GM12878 (cell line): ENCODE data around the gene COL27A1. TPM values are rescaled to one million over a fixed set of nuclear protein-coding genes. Genes with fewer than 3 reads are reported as not detected.

Experiments used
- ATAC-seq: fragments of 200-7000 bp; cut with Tn5 transposase; 3 replicates; pipeline ENCODE4 v1.9.1; 2020; ENCODE audit warnings: mild to moderate bottlenecking, moderate library complexity
- BruUV-seq: library from RNA; stranded (reverse); fragments of 400-500 nt; replicated peaks from 2 replicates; lab custom pipeline; 2021; lab: Mats Ljungman, UMichigan
- CTCF ChIA-PET: fragments of 300-600 bp; sonication (Branson Sonifier 250); formaldehyde crosslinking; extraction: SDS; loops from one replicate; lab custom pipeline; 2021; ENCODE audit warnings: inconsistent platforms; lab: Yijun Ruan, JAX
- POLR2A ChIA-PET: fragments of 350-600 bp; formaldehyde crosslinking; extraction: SDS; loops from one replicate; lab custom pipeline; 2021; ENCODE audit warnings: inconsistent platforms; lab: Charles Lee
- RAD21 ChIA-PET: fragments of 300-600 bp; sonication (Branson Sonifier 250); formaldehyde crosslinking; loops from one replicate; lab custom pipeline; 2023; ENCODE audit warnings: antibody characterized with exemption; ENCODE audit not compliant: unreplicated experiment; lab: Charles Lee
- SMC1A ChIA-PET: fragments of 300-600 bp; sonication (Branson Sonifier 250); formaldehyde crosslinking; loops from one replicate; lab custom pipeline; 2023; ENCODE audit not compliant: unreplicated experiment, uncharacterized antibody; lab: Charles Lee
- DNase-seq: peaks from one replicate; pipeline ENCODE4 v3.0.0-alpha.2; 2011; ENCODE audit warnings: low read depth, low spot score
- FAIRE-seq: peaks from 3 replicates; lab custom pipeline; 2011; peaks lifted over from hg19 to GRCh38; lab: Jason Lieb, UNC
- H2AFZ ChIP-seq: 2 replicates; pipeline ENCODE4 v1.6.0; 2011; ENCODE audit warnings: low read depth, low read length, control low read depth; ENCODE audit not compliant: control insufficient read depth
- H3K27ac ChIP-seq: 2 replicates; pipeline ENCODE4 v1.5.1; 2011; ENCODE audit warnings: control low read depth; ENCODE audit not compliant: control insufficient read depth, insufficient read depth
- H3K27me3 ChIP-seq, 2 experiments: replicated peaks in 1 of 2; 2 replicates each; pipeline versions ENCODE4 v1.6.0 to v1.6.1; 2011; ENCODE audit warnings: low read length in 1 of 2; ENCODE audit not compliant: control insufficient read depth in 2 of 2, insufficient read depth in 2 of 2
- H3K36me3 ChIP-seq, 2 experiments: 2 replicates each; pipeline ENCODE4 v1.5.1; 2011; ENCODE audit warnings: low read length in 1 of 2; ENCODE audit not compliant: control insufficient read depth in 2 of 2, insufficient read depth in 2 of 2
- H3K4me1 ChIP-seq: 2 replicates; pipeline ENCODE4 v1.6.1; 2011; ENCODE audit warnings: mild to moderate bottlenecking, low read length, moderate library complexity, mixed read lengths; ENCODE audit not compliant: control insufficient read depth, insufficient read depth
- H3K4me2 ChIP-seq: 2 replicates; pipeline ENCODE4 v1.6.0; 2011; ENCODE audit warnings: control low read depth; ENCODE audit not compliant: control insufficient read depth, insufficient read depth
- H3K4me3 ChIP-seq: fragments of 200-600 bp; sonication (generic); 2 replicates; pipeline ENCODE4 v1.5.1; 2016
- H3K79me2 ChIP-seq: 2 replicates; pipeline ENCODE4 v1.6.0; 2011; ENCODE audit warnings: low read length; ENCODE audit not compliant: control insufficient read depth, insufficient read depth
- H3K9ac ChIP-seq: 2 replicates; pipeline ENCODE4 v1.8.0; 2011; ENCODE audit warnings: low read length, control low read depth, mixed read lengths; ENCODE audit not compliant: control insufficient read depth, insufficient read depth
- H3K9me3 ChIP-seq: replicated peaks from 3 replicates; pipeline ENCODE4 v1.5.1; 2011; ENCODE audit warnings: mild to moderate bottlenecking, low read length; ENCODE audit not compliant: control insufficient read depth, insufficient read depth
- H4K20me1 ChIP-seq: 2 replicates; pipeline ENCODE4 v1.6.0; 2011; ENCODE audit not compliant: control insufficient read depth, insufficient read depth
- BHLHE40 ChIP-seq, 2 experiments: fragments of 450-650 bp in 1 of 2; IDR thresholded peaks; 2 replicates each; pipeline ENCODE4 v1.6.1; 2011 to 2017; ENCODE audit warnings: low read depth in 2 of 2, borderline replicate concordance in 1 of 2, improper control_type of control experiment in 1 of 2, low read length in 1 of 2, mild to moderate bottlenecking in 1 of 2
- HSF1 ChIP-seq: fragments of 150-350 bp; IDR thresholded peaks from 2 replicates; pipeline ENCODE4 v1.6.1; 2014; ENCODE audit warnings: mild to moderate bottlenecking, low read depth, low read length
- JUNB ChIP-seq: IDR thresholded peaks from 2 replicates; pipeline ENCODE4 v1.6.1; 2016; ENCODE audit warnings: antibody characterized with exemption, mild to moderate bottlenecking
- JUND ChIP-seq: IDR thresholded peaks from 2 replicates; pipeline ENCODE4 v1.6.1; 2012; ENCODE audit warnings: low read depth, mild to moderate bottlenecking, low read length, improper control_type of control experiment, moderate library complexity
- LARP7 ChIP-seq: fragments of 450-650 bp; IDR thresholded peaks from 2 replicates; pipeline ENCODE4 v1.6.1; 2017; ENCODE audit warnings: mild to moderate bottlenecking
- MEF2A ChIP-seq: IDR thresholded peaks from 2 replicates; pipeline ENCODE4 v1.6.1; 2011; ENCODE audit warnings: low read depth, mild to moderate bottlenecking, low read length, moderate library complexity; ENCODE audit not compliant: insufficient read depth
- TCF12 ChIP-seq: IDR thresholded peaks from 2 replicates; pipeline ENCODE4 v1.6.1; 2011; ENCODE audit warnings: low read depth, mild to moderate bottlenecking, low read length
- ZNF24 ChIP-seq: fragments of 450-650 bp; IDR thresholded peaks from 2 replicates; pipeline ENCODE4 v1.6.1; 2017; ENCODE audit warnings: antibody characterized with exemption, mild to moderate bottlenecking
- WGBS: methylation state at CpG from one replicate; pipeline ENCODE4 v1.1.6; 2016; ENCODE audit warnings: low lambda C conversion rate; ENCODE audit not compliant: insufficient replicate concordance, insufficient coverage; ENCODE audit errors: missing lambda C conversion rate; 5-methylcytosine and 5-hydroxymethylcytosine counted together
- in situ Hi-C: fragments of 300-500 bp; cut with MboI; formaldehyde crosslinking; loops from 9 replicates; pipeline ENCODE4 v1.14.3; 2018; ENCODE audit warnings: mixed read lengths
- intact Hi-C: fragments of 100-400 bp; cut with micrococcal nuclease; formaldehyde crosslinking; loops from one replicate; pipeline ENCODE4 v1.14.2; 2022; ENCODE audit not compliant: unreplicated experiment
- polyA plus RNA-seq, 11 experiments: library from polyadenylated mRNA; depleted of rRNA in 4 of 11; unstranded in 6 of 11; stranded (reverse) in 5 of 11; fragments of >200 nt; fragmentation: Nextera tagmentation in 4 of 11; fragmentation: Illumina TruSeq in 1 of 11; extraction: Ambion mirVana in 4 of 11; extraction: Trizol in 1 of 11; gene quantifications; 1 replicate in 1 of 11; 2 replicates in 10 of 11; pipeline versions ENCODE4 v1.2.1 to v1.2.3, GENCODE V29; 2011 to 2016; ENCODE audit warnings: inconsistent platforms in 2 of 11, missing spikeins in 2 of 11, low read depth in 1 of 11
- total RNA-seq, 4 experiments: library from RNA; depleted of rRNA in 3 of 4; stranded (reverse); fragments of >200 nt in 3 of 4; fragmentation: Illumina TruSeq in 1 of 4; extraction: Trizol in 1 of 4; gene quantifications; 2 replicates each; pipeline versions ENCODE4 v1.2.1 to v1.2.3, GENCODE V29; 2013 to 2021

Gene COL27A1
- total and polyA plus RNA-seq, 10 of the 15 experiments (the other 5 are each of a cell fraction or from before 2014, with no cell fraction given), result 0.10 TPM; not detected in 9

DNA sequence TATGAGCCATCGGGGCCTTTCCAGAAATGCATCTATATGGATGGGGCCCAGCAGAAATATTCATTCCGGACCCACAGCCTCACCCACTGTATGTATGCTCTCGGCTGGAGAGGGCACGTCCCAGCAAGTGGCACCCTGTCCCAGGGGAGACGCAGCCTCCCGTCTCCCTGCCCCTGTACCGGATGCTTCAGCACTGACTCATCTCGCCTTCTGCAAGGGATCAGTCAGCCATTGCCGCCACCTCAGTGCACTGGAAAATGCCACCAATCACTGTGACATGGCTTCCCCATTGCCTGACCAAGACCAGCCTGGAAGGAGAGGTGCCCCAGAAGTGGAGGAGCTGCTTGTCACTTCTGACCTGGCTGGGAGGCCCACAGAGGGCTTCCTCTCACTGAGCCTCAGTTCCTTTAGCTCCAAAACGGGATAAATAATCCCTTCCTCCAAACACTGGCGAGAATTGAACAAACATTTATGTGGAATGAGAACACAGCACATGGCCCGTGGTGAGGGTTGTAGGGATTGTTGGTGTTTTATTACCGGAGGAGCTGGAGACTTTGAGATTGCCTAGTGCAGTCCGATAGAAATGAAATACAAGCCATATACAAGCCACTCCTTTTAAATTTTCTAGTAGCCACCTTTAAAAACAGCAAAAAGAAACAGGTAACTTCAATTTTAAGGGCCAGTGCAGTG, 123.7 kb downstream of the COL27A1 start:
- FAIRE-seq, result no peak
- no TSS peak for BruUV-seq
- intact Hi-C loops, result no loop called here
- no peak overlapping the region for H3K4me3 ChIP-seq
- no peak overlapping the region for H3K9ac ChIP-seq
- ATAC-seq, result no peak
- 24% methylated on average over 14 of the region's 14 CpGs for WGBS
- TF ChIP-seq JUND (no peak), JUNB (no peak), TCF12 (no peak), LARP7 (no peak), MEF2A (no peak), ZNF24 (no peak), HSF1 (no peak), BHLHE40 (IDR thresholded peaks at IDR 0.05; ENCODE audit: borderline replicate concordance in 1 of 2, low read depth in 2 of 2, low read length in 1 of 2) (no peak)
- no peak overlapping the region for H2AFZ ChIP-seq
- POLR2A ChIA-PET, result no interaction called here
- H3K4me1 ChIP-seq, result no peaks in the 10 kb centered on the region
- in situ Hi-C loops, result loop anchor here (25.0 kb wide), 1 partner anchor 192 kb away; the partner anchor contains the start of genes AMBP and KIF12
- H3K79me2 ChIP-seq, result no peaks in the 10 kb centered on the region
- H3K27ac ChIP-seq, result no peak overlapping the region
- SMC1A ChIA-PET, result interaction anchor here (0.7 to 1.5 kb wide), 2 partner anchors 12 to 173 kb away, joined by 3 to 4 read pairs; no protein-coding TSS in a partner anchor
- H3K36me3 ChIP-seq, result no peaks in the 10 kb centered on the region
- H3K4me2 ChIP-seq, result no peak overlapping the region
- CTCF ChIA-PET, result interaction anchor here (2.9 kb wide), 1 partner anchor 12 kb away, joined by 18 read pairs; no protein-coding TSS in a partner anchor
- DNase-seq, result no peak
- RAD21 ChIA-PET, result no interaction called here
- H3K27me3 ChIP-seq, result peaks cover 0 to 3% of the 10 kb centered on the region in 2 experiments; a peak in 1 of 4 replicates
- H4K20me1 ChIP-seq, result no peaks in the 10 kb centered on the region
- no peaks in the 10 kb centered on the region for H3K9me3 ChIP-seq
